HG02763 (cell line): ENCODE measurements around the gene CELSR1.
A peak's percentile ranks its signal among the peaks of the same experiment; 100 is the strongest.

Source experiments
- ATAC-seq: cut with Tn5 transposase; IDR thresholded peaks from one replicate; pipeline ENCODE4 v1.9.1; 2021; ENCODE audit warnings: mild to moderate bottlenecking, moderate library complexity; ENCODE audit not compliant: unreplicated experiment

The CELSR1 gene

GRCh38 chr22:46551996-46552395, 14.6 kb upstream of the CELSR1 start:
- no peak for ATAC-seq

- no peak for ATAC-seq
These were observed 13.9 kb upstream of the CELSR1 start for GRCh38 chr22:46551321-46551720.

- ATAC-seq: no peak
These were observed 12.7 kb upstream of the CELSR1 start for GRCh38 chr22:46549971-46550641.

- ATAC-seq: no peak
These were observed 12.1 kb upstream of the CELSR1 start for GRCh38 chr22:46549563-46549840.

- no peak for ATAC-seq
These were observed 10.4 kb upstream of the CELSR1 start for GRCh38 chr22:46547883-46548244.

GRCh38 chr22:46547179-46547882, 9.9 kb upstream of the CELSR1 start:
- no peak for ATAC-seq

- ATAC-seq: no peak
These were observed 9.2 kb upstream of the CELSR1 start for GRCh38 chr22:46546466-46547178.

- no peak for ATAC-seq
These were observed 7.8 kb upstream of the CELSR1 start for GRCh38 chr22:46545086-46545792.

GRCh38 chr22:46542011-46542985, 4.9 kb upstream of the CELSR1 start:
- ATAC-seq: peak; percentile 78

- ATAC-seq: no peak
These were observed 4.1 kb upstream of the CELSR1 start for GRCh38 chr22:46541536-46541935.

GRCh38 chr22:46540874-46541273, 3.5 kb upstream of the CELSR1 start:
- no peak for ATAC-seq

- no peak for ATAC-seq
These were observed 1.7 kb upstream of the CELSR1 start for GRCh38 chr22:46539169-46539568.

- ATAC-seq: no peak
These were observed 1.4 kb upstream of the CELSR1 start for GRCh38 chr22:46538814-46539160.

- ATAC-seq: no peak
These were observed 760 bp upstream of the CELSR1 start for GRCh38 chr22:46537946-46538813.

- no peak for ATAC-seq
These were observed 739 bp downstream of the CELSR1 start for GRCh38 chr22:46536537-46537224.

- no peak for ATAC-seq
These were observed 1.4 kb downstream of the CELSR1 start for GRCh38 chr22:46535876-46536536.

GRCh38 chr22:46534901-46535630, 2.4 kb downstream of the CELSR1 start:
- no peak for ATAC-seq
